GM19468 (cell line): ENCODE measurements around the gene DDHD1.
"Not testable (repeated sequence)": the region's sequence is repeated elsewhere in the genome, so short reads cannot be mapped to it uniquely, and the experiment has no call there.

ENCODE experiments used
- ATAC-seq: cut with Tn5 transposase; IDR thresholded peaks from one replicate; pipeline ENCODE4 v1.9.1; 2021; ENCODE audit warnings: mild to moderate bottlenecking, moderate library complexity, moderate number of reproducible peaks; ENCODE audit not compliant: unreplicated experiment; ENCODE audit errors: extremely low read depth

Gene DDHD1

DNA sequence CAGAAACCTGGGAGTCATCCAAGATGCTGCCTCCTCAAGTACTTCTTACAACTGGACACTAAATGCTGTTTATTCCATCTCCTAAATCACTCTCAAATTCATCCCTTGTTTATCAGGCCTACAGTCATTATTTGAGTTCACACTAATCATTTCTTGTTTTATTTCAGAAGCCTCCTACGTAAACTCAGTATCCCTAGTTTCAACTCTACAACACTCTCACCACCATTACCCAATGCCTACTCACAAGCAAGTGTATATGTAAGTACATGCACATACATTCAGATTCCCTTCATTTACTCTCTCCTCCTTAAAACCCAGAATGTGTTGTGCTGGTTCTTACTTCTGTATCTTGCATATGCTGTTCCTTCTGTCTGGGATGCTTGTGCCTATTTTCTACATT is 43.0 kb downstream of the DDHD1 start:
- ATAC-seq: no peak

DNA sequence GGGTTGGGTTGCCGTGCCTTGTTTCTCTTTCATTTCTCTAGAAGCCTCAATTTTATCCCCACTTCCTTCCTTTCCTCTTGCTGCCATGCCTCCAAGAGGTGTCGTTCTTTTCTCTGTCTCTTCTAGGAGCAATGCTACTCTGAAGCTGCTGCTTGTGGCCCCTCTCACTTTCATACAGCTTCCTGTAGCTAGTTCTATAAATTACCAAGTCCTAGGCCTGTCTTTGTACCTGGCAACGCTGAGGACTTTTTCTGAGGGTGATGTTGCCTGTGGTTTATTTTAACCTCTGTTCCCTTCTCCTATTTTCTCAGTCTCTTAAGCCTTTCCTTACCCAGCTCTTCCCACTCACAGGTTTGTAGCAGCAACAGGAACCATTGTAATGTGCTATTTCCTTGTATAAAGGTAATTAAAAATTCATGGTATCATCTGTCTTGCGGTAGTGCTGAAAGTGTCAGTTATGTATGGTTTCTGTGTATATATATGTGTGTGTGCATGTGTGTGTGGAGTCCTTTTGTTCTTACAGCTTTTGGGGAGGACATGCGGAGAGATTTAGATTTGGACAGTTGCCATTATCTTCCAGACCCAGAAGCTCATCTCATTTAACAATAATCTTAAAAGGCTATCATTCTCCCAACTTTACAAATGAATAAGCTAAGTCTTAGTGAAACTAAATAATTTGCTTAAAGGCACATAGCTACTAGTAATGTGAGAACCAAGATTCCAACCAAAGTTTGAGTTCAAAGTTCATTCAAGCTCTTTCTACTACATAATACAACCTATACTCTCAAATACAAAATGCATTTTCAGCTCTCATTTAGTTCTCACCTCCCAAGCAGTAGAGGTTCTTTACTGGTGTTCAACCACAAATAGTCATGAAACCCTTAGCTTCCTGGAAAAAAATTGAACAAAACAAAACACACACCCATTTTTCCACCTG is 43.8 kb downstream of the DDHD1 start:
- peak; percentile 78 for ATAC-seq

- no peak for ATAC-seq
Observed at GRCh38 chr14:53108292-53109104, 44.6 kb downstream of the DDHD1 start.

GRCh38 chr14:53106768-53107167 is 46.4 kb downstream of the DDHD1 start:
- ATAC-seq: no peak

- no peak for ATAC-seq
Observed at GRCh38 chr14:53103636-53104340, 49.3 kb downstream of the DDHD1 start.

GRCh38 chr14:53093206-53093605 is 59.9 kb downstream of the DDHD1 start:
- no peak for ATAC-seq

GRCh38 chr14:53090853-53091252 is 62.3 kb downstream of the DDHD1 start:
- no peak for ATAC-seq

GRCh38 chr14:53084954-53085353 is 68.2 kb downstream of the DDHD1 start:
- ATAC-seq: not testable (repeated sequence)

GRCh38 chr14:53064475-53064874 is 88.6 kb downstream of the DDHD1 start:
- ATAC-seq: no peak

- no peak for ATAC-seq
Observed at GRCh38 chr14:53062856-53063255, 90.3 kb downstream of the DDHD1 start.

DNA sequence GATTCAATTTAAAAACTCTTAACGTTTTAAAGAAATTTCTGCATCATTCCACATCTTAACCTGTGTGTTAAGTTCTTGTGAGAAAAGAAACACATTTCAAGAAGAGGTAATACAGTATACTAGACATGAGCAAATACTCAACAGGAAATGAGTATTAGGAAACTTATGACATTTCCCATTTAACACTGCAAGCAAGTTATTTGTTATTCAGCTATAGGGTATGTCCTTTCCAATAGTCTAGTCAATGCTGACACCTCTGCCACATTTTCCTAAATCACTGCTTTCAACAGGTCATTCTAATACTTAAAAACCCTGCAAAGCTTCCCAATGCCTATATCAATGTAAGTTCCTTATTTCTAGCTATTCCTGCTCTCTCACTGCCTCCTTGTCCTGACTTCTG is 93.1 kb downstream of the DDHD1 start:
- no peak for ATAC-seq

- ATAC-seq: no peak
Observed at GRCh38 chr14:53055003-53055402, 98.1 kb downstream of the DDHD1 start.

- no peak for ATAC-seq
Observed at GRCh38 chr14:53054457-53054856, 98.7 kb downstream of the DDHD1 start.

GRCh38 chr14:53048631-53049030 is 104.5 kb downstream of the DDHD1 start:
- no peak for ATAC-seq

GRCh38 chr14:53047307-53048069 is 105.6 kb downstream of the DDHD1 start:
- ATAC-seq: no peak

DNA sequence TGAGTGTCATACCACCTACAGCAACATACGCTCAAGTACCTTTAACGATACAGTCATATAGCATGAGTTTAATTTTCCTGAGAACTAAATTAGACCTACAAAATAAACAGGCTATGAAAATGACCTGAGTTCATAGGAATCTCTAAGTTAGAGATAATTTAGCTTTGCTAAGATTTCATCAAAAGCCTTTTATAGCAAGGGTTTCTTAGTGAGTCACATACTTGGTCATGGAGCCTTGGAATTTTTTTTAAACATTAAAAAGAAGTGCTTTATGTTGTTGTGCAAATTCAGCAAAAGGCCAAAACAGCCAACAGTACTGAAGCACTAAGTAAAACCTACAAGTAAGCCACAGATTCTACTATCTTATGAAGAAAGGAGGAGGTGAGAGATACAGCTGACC is 108.6 kb downstream of the DDHD1 start:
- no peak for ATAC-seq

DNA sequence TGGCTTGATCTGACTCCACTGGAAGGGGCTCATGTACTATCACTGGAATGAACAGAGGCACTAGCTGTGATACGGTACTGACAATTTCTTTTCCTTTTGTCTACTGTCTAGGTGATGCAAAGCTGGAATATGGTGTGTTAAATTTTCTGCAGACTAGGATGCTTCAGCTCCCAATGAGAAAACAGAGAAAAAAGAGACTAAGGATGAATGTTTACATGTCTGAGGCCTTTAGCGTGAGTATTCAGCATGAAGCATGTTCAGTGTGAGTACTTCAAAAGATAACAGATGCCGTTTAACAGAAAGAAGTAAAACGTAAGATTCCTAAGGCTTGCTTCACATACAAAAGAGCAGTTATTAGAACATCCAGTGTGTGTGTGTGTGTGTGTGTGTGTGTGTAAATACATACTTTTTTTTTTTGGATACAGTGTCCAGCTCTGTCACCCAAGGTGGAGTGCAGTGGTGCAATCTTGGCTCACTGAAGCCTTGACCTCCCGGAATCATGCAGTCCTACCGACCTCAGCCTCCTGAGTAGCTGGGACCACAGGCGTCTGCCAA is 110.0 kb downstream of the DDHD1 start:
- ATAC-seq: no peak

DNA sequence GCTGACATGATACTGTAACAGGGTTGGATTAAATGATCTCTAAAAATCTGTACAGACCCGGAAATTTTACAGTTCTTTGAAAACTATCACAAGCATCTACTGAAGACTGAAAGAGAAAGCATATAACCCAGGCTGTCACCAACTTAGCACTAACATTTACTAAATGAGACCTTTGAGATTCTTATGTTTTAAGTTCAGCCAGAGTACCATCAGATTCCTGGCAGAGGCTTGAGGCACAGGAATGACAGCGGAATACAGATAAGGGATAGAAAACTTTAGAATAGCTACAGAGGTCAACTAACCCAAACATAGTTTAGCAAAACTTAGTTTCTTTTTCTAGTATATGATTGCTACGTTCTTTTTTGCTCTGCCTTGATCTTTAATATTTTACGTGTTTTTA is 110.6 kb downstream of the DDHD1 start:
- no peak for ATAC-seq

DNA sequence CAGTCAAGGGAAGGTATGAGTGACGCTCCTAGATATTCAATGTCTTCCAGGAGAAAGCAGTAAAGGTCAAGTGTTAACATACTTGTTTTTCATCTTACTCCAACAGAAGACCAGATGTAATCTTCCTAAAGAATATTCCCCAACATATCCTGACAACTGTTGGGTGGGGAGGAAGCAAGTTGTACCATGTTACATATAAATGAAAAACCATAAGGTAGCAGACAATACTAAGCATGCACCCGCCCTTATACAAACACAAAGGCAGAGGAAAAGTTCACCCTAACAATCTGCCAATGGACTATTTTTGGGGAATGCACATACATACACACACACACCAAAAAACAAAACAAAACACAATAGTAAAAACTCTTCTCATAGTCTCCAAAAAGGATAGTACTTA is 112.1 kb downstream of the DDHD1 start:
- no peak for ATAC-seq

- ATAC-seq: no peak
Observed at GRCh38 chr14:53038629-53039028, 114.5 kb downstream of the DDHD1 start.
